Measurements from ENCODE around the gene NAP1L5. TPM values are rescaled to one million over a fixed set of nuclear protein-coding genes. Genes with fewer than 3 reads are reported as not detected.

Gene NAP1L5
- total RNA-seq, 2 donors from 2014 or later: 5.2 to 6.6 TPM

DNA sequence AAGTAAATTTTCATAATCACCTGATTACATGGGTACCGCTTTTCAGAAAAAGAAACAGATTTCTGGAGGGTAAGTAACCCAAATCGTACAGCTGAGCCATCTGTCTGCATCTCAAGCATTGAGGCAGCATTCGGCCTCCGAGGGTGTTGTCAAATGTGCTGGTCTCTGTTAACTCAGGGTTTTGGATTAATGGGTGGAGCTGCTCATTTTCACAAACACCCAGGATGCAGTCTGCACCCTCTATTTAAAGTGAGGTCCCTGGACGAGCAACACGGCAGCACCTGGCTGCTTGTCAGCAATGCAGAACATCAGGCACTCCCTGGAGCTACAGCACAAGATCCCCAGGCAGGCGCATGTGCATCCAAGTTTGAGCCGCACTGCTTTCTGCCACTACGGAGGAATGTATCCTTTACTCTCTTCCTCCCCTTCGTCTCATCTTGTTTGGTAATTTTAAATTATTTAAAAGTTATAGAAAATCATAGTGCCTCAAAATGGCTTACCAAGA is 24.7 kb upstream of the NAP1L5 start:
- H3K4me3 ChIP-seq: no peak overlapping the region
- H3K27ac ChIP-seq: peak overlapping the region in 1 of 2 donors; percentile 15
- no peak for DNase-seq (ENCODE audit: low spot score)
- H3K4me1 ChIP-seq: peaks cover 0 to 35% of the 10 kb centered on the region in 2 donors
- peaks cover 0 to 10% of the 10 kb centered on the region in 2 donors for H3K9me3 ChIP-seq
- peaks cover 14% of the 10 kb centered on the region for H3K36me3 ChIP-seq
- TF ChIP-seq, protein P1, sequence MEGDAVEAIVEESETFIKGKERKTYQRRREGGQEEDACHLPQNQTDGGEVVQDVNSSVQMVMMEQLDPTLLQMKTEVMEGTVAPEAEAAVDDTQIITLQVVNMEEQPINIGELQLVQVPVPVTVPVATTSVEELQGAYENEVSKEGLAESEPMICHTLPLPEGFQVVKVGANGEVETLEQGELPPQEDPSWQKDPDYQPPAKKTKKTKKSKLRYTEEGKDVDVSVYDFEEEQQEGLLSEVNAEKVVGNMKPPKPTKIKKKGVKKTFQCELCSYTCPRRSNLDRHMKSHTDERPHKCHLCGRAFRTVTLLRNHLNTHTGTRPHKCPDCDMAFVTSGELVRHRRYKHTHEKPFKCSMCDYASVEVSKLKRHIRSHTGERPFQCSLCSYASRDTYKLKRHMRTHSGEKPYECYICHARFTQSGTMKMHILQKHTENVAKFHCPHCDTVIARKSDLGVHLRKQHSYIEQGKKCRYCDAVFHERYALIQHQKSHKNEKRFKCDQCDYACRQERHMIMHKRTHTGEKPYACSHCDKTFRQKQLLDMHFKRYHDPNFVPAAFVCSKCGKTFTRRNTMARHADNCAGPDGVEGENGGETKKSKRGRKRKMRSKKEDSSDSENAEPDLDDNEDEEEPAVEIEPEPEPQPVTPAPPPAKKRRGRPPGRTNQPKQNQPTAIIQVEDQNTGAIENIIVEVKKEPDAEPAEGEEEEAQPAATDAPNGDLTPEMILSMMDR (IDR thresholded peaks at IDR 0.05): no peak
- no peaks in the 10 kb centered on the region for H3K27me3 ChIP-seq

DNA sequence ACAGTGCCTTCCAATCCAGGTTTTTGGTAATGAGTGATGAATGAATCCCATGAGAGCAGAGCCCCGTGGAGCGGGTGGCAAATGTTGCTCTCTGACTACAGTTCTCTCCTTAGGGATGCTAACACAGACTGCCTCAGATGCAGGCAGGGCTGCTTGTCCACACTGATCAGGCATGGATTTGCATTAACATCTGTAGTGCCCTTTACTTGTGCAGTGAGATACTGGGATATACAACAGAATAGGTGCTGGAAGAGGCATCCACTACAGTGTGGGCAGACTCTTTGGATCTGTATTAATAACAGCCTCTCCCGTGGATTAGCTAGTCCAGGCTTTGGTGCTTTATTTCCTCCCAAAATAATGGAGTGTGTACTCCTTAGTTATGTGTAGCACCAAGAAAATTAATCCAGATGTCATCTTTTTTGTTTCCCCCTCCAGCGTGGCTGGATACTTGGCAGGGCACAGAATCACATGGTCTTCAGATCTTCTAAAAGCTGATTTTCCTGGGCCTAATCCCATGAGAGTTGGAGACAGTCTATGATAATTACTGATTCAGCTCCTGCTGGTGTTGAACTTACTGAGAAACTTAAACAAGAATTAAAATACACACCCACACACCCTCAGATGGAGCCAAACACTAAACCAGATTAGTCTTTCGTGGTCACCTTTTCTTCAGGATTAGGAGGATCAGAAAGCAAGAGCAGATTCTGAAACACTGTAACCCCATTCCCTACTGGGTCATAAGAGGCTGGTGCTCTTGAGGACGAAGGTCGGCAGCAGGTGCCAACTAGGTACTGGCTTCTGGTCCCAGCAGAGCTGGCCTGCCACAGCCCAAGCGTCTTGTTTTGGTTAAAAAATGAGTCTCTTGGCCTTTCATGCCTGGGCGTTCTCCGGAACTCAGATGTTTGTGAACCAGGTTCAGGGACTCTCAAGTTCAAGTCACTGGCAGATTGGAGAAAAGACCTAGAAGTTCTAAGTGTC is 23.1 kb upstream of the NAP1L5 start:
- H3K4me3 ChIP-seq: no peak overlapping the region
- peaks cover 13% of the 10 kb centered on the region for H3K36me3 ChIP-seq
- peak overlapping the region in 1 of 2 donors; percentile 2 for H3K27ac ChIP-seq
- peaks cover 0 to 20% of the 10 kb centered on the region in 2 donors for H3K9me3 ChIP-seq
- H3K4me1 ChIP-seq: peaks cover 0 to 34% of the 10 kb centered on the region in 2 donors
- no peaks in the 10 kb centered on the region for H3K27me3 ChIP-seq
- DNase-seq (ENCODE audit: low spot score): no peak
- TF ChIP-seq, protein P1 (IDR thresholded peaks at IDR 0.05): no peak

DNA sequence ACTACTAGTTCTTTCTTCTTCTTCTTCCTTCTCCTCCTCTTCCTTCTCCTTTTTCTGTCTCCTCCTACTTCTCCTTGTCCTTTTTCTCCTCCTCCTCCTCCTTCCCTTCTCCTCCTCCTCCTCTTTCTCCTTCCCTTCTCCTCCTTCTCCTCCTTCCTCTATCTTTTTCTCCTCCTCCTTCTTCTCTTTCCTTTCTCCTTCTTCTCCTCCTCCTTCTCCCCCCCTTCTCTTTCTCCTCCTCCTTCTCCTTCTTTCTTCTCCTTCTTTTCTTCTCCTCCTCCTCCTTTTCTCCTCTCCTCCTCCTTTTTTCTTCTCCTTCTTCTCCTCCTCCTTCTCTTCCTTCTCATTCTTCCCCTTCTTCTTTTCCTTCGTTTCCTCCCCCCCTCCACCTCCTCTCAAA is 21.8 kb upstream of the NAP1L5 start:
- no peak overlapping the region for H3K27ac ChIP-seq
- no peak overlapping the region for H3K4me3 ChIP-seq
- TF ChIP-seq, protein P1 (IDR thresholded peaks at IDR 0.05): no peak
- DNase-seq (ENCODE audit: low spot score): no peak
- no peaks in the 10 kb centered on the region for H3K27me3 ChIP-seq
- peaks cover 0 to 20% of the 10 kb centered on the region in 2 donors for H3K9me3 ChIP-seq
- peaks cover 8% of the 10 kb centered on the region for H3K36me3 ChIP-seq
- H3K4me1 ChIP-seq: peaks cover 0 to 34% of the 10 kb centered on the region in 2 donors

DNA sequence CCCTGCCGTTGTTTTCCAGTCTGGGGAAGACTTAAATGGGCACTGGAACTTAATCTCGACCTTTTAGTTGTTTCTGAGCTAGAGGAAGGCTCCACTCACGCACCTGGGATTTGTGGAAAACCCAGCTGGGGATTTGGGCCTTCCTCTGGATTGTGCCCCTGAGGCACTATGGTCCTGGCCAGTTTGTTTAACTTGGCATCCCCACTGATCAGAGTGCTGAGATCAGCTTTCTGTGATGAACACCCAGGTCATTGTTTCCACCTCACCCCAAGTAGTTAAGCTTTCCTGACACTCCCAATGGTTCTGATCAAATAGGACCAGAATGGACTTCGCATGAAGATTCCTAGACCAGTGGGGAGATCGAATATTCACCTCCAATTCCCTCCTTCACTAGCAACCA is 20.5 kb upstream of the NAP1L5 start:
- TF ChIP-seq, protein P1 (IDR thresholded peaks at IDR 0.05): no peak
- Histone ChIP-seq H3K9me3 (peaks cover 0 to 20% of the 10 kb centered on the region in 2 donors), H3K4me3 (no peak overlapping the region), H3K4me1 (peaks cover 0 to 29% of the 10 kb centered on the region in 2 donors), H3K27me3 (no peaks in the 10 kb centered on the region), H3K27ac (no peak overlapping the region), H3K36me3 (peaks cover 8% of the 10 kb centered on the region)
- no peak for DNase-seq (ENCODE audit: low spot score)

DNA sequence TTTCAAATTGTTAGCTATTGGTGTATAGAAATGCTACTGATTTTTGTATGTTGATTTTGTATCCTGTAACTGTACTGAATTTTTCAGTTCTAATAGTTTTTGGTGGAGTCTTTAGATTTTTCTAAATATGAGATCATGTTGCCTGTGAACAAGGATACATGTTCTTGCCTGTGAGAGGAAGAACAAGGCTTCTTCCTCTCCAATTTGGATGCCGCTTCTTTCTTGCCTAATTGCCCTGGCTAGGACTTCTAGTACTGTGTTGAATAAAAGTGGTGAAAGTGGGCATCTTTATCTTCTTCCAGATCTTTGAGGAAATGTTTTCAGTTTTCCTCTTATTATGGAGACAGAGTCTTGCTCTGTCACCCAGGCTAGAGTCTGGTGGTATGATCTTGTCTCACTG is 16.2 kb upstream of the NAP1L5 start:
- DNase-seq (ENCODE audit: low spot score): no peak
- no peaks in the 10 kb centered on the region for H3K4me1 ChIP-seq
- TF ChIP-seq, protein P1 (IDR thresholded peaks at IDR 0.05): no peak
- H3K4me3 ChIP-seq: no peak overlapping the region
- peaks cover 28% of the 10 kb centered on the region for H3K36me3 ChIP-seq
- peaks cover 0 to 20% of the 10 kb centered on the region in 2 donors for H3K9me3 ChIP-seq
- no peak overlapping the region for H3K27ac ChIP-seq
- H3K27me3 ChIP-seq: no peaks in the 10 kb centered on the region
